Suprapubic skin (tissue), 4 donors: ENCODE measurements around the gene FAM241A.

Experiments
- CTCF ChIP-seq, 2 donors: fragments of 200-600 bp in 1 of 2; fragments of 450-650 bp in 1 of 2; sonication (generic) in 1 of 2; IDR thresholded peaks; one replicate each; pipeline ENCODE4 v1.5.1; 2016 to 2019; ENCODE audit warnings: antibody characterized with exemption in 2 of 2, mild to moderate bottlenecking in 1 of 2, moderate library complexity in 1 of 2
- EP300 ChIP-seq: sonication (generic); formaldehyde crosslinking; IDR thresholded peaks from one replicate; pipeline ENCODE4 v1.6.1; 2017; ENCODE audit warnings: antibody characterized with exemption
- POLR2AphosphoS5 ChIP-seq, 3 donors: sonication (generic); formaldehyde crosslinking; IDR thresholded peaks; one replicate each; pipeline ENCODE4 v1.6.1; 2017; ENCODE audit warnings: antibody characterized with exemption in 3 of 3

- no peak for TF ChIP-seq CTCF (IDR thresholded peaks at IDR 0.05)
- TF ChIP-seq EP300: no peak
- no peak for TF ChIP-seq POLR2AphosphoS5 (IDR thresholded peaks at IDR 0.05)
These were observed 19.8 kb upstream of the FAM241A start for GRCh38 chr4:112125416-112125815.
